GM21737 (cell line): Measurements from ENCODE around the gene HMCN2.

Experiments used
- ATAC-seq: cut with Tn5 transposase; IDR thresholded peaks from one replicate; pipeline ENCODE4 v1.9.1; 2021; ENCODE audit warnings: mild to moderate bottlenecking, moderate library complexity; ENCODE audit not compliant: unreplicated experiment

Gene HMCN2

DNA sequence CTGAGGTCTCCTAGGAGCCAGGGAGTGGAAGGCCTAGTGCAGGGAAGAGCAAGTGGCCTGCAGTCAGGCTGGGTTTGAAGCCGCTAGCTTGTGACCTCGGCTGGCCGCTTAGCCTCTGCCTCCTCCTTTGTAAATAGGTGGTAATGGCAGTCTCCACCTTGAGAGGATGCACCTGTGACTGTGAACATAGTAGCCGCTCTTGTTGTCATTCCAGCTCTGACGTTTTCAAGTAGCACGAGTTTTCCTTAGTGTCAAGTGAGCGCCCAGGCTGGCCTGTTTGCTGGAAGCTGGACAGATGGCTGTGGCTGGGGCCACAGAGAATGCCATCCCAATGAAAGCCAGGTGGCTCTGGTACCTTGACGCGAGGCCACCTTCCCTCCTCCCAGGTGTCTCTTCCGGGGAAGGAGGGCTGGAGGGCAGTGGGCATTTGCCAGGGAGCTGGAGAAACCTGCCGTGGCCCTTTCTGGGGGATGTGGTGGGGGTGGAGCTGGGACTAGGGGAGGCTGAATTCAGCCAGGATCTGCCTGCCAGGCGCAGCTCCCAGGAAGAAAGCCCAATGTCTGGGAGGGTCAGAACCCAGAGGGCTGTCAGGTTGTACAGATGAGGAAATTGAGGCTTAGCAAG, 181.7 kb downstream of the HMCN2 start:
- ATAC-seq, result no peak

- no peak for ATAC-seq
Measured at GRCh38 chr9:130448035-130448624, 182.6 kb downstream of the HMCN2 start.

GRCh38 chr9:130448771-130449603, 183.4 kb downstream of the HMCN2 start:
- no peak for ATAC-seq

DNA sequence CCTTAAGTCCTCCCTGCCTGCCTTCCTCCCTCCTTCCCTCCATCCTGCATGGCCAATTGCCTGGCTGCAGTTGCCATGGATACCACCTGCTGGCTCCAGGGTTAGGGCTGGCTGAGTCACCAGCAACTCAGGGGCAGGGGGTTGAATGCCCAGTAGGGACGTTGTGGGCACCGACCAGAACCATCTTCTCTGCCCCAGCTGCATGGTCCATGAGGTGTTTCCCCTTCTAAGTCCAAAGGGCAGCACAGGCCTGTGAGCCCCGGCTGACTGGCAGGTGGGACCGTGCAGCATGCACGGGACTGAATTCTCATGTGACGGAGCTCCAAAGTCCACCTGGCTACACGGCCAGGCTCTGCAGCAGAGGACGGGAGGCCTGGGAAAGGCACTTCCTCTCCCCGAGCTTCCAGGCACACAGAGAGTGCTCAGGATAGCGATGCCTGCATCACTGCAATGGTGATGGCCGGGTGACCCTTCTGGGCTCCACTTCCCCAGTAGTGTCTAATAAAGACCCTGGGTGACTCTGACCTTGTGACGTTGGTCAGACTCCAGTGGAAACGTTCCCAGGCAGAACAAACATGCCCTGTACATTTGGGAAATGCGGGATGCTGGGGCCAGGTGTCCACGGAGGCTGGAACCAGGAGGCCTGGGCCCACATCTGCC, 184.9 kb downstream of the HMCN2 start:
- no peak for ATAC-seq

GRCh38 chr9:130451004-130451390, 185.4 kb downstream of the HMCN2 start:
- no peak for ATAC-seq

GRCh38 chr9:130451509-130452388, 186.2 kb downstream of the HMCN2 start:
- ATAC-seq, result no peak

GRCh38 chr9:130452835-130453234, 187.3 kb downstream of the HMCN2 start:
- ATAC-seq, result no peak

DNA sequence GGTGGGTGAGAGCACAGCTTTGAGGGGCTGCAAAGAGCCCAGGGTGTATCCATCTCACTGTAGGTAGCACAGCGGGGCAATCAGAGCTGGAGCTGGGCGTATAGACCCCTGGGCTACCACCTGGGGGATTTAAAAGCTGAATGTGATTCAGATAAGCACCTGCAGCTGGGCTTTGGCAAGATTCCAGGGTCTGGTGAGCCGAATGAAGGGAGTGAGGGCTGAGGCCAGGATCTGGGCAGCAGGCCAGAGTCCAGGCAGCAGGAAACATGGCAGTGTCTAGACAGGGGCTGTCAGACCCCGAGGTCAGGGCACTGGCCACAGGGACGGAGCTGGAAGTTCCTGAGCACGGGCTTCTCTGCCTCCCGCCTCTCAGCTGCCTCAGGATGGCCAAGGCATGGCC, 187.9 kb downstream of the HMCN2 start:
- no peak for ATAC-seq

GRCh38 chr9:130454096-130454811, 188.7 kb downstream of the HMCN2 start:
- no peak for ATAC-seq

GRCh38 chr9:130454812-130455325, 189.3 kb downstream of the HMCN2 start:
- ATAC-seq, result no peak

DNA sequence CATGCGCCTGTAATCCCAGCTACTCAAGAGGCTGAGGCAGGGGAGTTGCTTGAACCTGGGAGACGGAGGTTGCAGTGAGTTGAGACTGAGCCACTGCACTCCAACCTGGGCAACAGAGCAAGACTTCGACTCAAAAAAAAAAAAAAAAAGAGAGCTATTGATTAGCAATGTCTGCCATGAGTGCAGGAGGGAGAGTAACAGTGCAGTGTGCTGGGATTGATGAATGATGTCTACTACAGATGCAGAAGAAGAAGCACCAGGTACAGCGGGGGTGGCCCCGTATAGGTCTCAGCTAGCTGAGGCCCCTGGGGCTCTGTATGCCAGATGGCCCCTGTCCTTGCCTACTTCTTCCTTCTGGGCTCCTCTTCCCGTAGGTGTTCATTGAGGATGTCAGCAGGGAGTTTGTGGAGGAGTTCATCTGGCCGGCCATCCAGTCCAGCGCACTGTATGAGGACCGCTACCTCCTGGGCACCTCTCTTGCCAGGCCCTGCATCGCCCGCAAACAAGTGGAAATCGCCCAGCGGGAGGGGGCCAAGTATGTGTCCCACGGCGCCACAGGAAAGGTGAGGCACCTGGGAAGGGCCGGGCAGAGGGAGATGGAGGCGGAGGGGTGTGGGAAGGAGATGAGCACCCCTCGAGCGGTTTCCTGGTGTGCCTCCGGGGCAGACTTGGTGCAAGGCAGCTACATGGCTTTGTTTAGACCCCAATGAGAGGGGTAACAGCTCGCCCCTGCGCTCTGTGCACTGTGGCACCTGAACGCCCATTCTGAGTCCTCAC, 192.7 kb downstream of the HMCN2 start:
- no peak for ATAC-seq

DNA sequence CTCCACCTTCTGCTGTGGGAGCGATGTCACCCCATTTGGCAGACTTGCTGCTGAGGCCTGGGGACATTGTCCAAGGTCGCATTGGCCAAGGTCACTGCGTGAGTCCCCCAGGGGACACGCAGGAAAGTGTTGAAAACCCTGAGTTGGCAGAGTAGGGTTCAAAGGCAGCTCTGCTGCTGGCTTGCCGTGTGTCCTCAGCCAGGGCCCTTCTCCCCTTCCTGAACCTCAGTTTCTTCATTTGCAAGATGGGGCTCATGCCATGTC, 193.2 kb downstream of the HMCN2 start:
- no peak for ATAC-seq

GRCh38 chr9:130459151-130459550, 193.6 kb downstream of the HMCN2 start:
- ATAC-seq, result no peak

- ATAC-seq, result no peak
Measured at GRCh38 chr9:130459941-130460669, 194.5 kb downstream of the HMCN2 start.

DNA sequence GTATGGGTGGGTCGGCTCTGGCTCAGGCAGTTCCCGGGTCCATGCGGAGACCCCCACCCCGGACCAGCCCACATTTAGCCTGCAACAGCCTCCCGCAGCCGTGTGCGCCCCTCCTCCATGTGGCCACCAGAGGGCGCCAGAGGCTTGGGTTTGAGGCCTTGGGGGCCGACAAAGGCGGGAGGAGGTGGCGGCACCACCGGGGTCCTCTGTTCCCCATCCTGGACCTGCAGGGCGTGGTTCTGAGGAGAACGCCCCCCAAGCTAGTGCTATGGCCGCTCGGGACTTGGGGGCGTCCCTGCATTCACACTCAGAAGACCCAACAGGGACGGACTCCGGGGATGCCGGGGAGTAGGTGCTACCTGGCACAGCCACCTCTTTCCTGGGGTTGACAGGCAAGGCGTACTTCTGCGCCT, 195.7 kb downstream of the HMCN2 start:
- no peak for ATAC-seq

DNA sequence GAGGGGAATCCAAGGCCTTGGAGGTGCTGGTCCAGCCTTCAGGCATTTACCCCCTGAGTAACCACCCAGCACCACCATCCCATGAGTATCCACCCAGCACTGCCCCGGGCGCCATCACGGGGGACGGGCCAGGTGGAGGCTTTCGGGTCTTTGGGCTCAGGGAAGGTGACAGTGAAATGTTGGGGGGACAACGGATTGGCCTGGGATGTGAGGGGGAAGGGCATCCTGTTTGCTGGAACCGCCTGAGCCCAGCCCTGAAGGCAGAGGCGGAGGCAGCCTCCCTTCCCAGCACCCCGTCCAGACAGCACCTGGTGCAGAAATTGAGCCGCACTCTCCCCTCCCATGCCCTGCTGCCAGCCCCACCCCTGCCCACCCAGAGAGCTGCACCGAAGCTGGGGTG, 196.2 kb downstream of the HMCN2 start:
- ATAC-seq, result no peak

- ATAC-seq, result no peak
Measured at GRCh38 chr9:130462685-130463540, 197.4 kb downstream of the HMCN2 start.
